ENCODE measurements around the gene CCDC170. TPM values are rescaled to one million over a fixed set of nuclear protein-coding genes. Genes with fewer than 3 reads are reported as not detected.

The CCDC170 gene
- total RNA-seq, 1 donor from 2014 or later: not detected

GRCh38 chr6:151637814-151638213, 144.0 kb downstream of the CCDC170 start:
- Histone ChIP-seq H3K36me3 (ENCODE audit: control insufficient read depth, insufficient read depth, low read length) (no peaks in the 10 kb centered on the region), H3K4me3 (ENCODE audit: low read depth, low read length) (no peak overlapping the region), H3K27me3 (ENCODE audit: control insufficient read depth, insufficient read depth, low read length) (no peaks in the 10 kb centered on the region)
- DNase-seq (ENCODE audit: low read depth): no peak
- TF ChIP-seq CTCF (IDR thresholded peaks at IDR 0.05; ENCODE audit: insufficient read depth, low read length, poor library complexity, severe bottlenecking): no peak

- Histone ChIP-seq H3K36me3 (ENCODE audit: control insufficient read depth, insufficient read depth, low read length) (no peaks in the 10 kb centered on the region), H3K27me3 (ENCODE audit: control insufficient read depth, insufficient read depth, low read length) (no peaks in the 10 kb centered on the region), H3K4me3 (ENCODE audit: low read depth, low read length) (no peak overlapping the region)
- DNase-seq (ENCODE audit: low read depth): no peak
- TF ChIP-seq CTCF (IDR thresholded peaks at IDR 0.05; ENCODE audit: insufficient read depth, low read length, poor library complexity, severe bottlenecking): no peak
Observed at GRCh38 chr6:151639750-151640149, 145.9 kb downstream of the CCDC170 start.

DNA sequence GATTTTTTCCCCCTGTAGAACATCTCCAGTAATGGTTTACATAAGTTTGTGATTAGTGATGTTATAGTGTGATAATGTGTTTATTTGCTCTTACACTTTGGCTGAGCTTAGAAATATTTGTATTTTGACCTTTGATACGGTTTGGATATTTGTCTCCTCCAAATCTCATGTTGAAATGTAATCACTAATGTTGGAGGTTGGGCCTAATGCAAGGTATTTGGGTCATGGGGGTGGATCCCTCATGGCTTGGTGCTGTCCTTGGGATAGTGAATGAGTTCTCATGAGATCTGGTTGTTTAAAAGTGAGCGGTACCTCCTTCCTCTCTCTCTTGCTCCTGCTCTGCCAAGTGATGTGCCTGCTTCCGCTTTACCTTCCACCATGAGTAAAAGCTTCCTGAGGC, 147.2 kb downstream of the CCDC170 start:
- H3K4me3 ChIP-seq (ENCODE audit: low read depth, low read length): no peak overlapping the region
- H3K36me3 ChIP-seq (ENCODE audit: control insufficient read depth, insufficient read depth, low read length): no peaks in the 10 kb centered on the region
- no peak for TF ChIP-seq CTCF (IDR thresholded peaks at IDR 0.05; ENCODE audit: insufficient read depth, low read length, poor library complexity, severe bottlenecking)
- DNase-seq (ENCODE audit: low read depth): no peak
- no peaks in the 10 kb centered on the region for H3K27me3 ChIP-seq (ENCODE audit: control insufficient read depth, insufficient read depth, low read length)

GRCh38 chr6:151647976-151648639, 154.3 kb downstream of the CCDC170 start:
- peak; percentile 23 for TF ChIP-seq CTCF (IDR thresholded peaks at IDR 0.05; ENCODE audit: insufficient read depth, low read length, poor library complexity, severe bottlenecking)
- DNase-seq (ENCODE audit: low read depth): no peak
- Histone ChIP-seq H3K4me3 (ENCODE audit: low read depth, low read length) (no peak overlapping the region), H3K27me3 (ENCODE audit: control insufficient read depth, insufficient read depth, low read length) (no peaks in the 10 kb centered on the region), H3K36me3 (ENCODE audit: control insufficient read depth, insufficient read depth, low read length) (no peaks in the 10 kb centered on the region)

DNA sequence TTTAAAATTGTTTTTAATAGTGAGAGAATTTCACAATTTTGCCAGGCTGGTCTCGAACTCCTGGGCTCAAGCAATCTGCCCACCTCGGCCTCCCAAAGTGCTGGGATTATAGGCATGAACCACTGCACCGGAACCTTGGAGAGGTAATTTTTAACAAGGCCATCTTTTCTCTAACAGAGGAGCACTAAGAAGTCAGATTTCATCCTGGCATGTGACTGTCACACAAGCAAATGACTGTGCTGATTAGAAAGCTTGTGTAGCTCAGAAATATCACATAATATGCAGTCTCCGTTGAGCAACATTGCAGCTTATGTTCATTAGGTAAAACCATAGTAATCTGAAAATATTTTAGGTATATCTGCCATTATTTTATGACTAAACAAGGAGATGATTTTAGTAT, 156.0 kb downstream of the CCDC170 start:
- TF ChIP-seq CTCF (IDR thresholded peaks at IDR 0.05; ENCODE audit: insufficient read depth, low read length, poor library complexity, severe bottlenecking): no peak
- no peak overlapping the region for H3K4me3 ChIP-seq (ENCODE audit: low read depth, low read length)
- no peaks in the 10 kb centered on the region for H3K36me3 ChIP-seq (ENCODE audit: control insufficient read depth, insufficient read depth, low read length)
- no peaks in the 10 kb centered on the region for H3K27me3 ChIP-seq (ENCODE audit: control insufficient read depth, insufficient read depth, low read length)
- no peak for DNase-seq (ENCODE audit: low read depth)

DNA sequence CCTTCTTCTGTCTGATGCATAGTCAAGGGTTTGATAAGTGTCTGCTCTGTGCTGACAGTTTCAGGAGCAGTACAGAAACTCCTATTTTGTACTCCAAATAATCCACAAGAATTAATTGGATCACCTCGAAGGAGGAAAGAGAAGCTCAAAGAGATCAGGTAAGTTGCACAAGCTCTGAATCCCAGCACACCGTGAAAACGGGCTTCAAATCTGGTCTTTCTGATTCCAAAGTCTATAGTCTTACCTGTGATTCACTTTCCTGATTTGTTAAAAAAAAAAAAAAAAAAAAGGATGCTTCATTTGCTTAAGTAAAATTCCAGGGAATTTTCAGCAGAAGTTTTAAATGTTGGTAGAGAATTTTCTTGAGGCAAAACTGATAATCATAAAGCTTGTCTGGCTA, 157.8 kb downstream of the CCDC170 start:
- TF ChIP-seq CTCF (IDR thresholded peaks at IDR 0.05; ENCODE audit: insufficient read depth, low read length, poor library complexity, severe bottlenecking): no peak
- Histone ChIP-seq H3K27me3 (ENCODE audit: control insufficient read depth, insufficient read depth, low read length) (no peaks in the 10 kb centered on the region), H3K36me3 (ENCODE audit: control insufficient read depth, insufficient read depth, low read length) (no peaks in the 10 kb centered on the region), H3K4me3 (ENCODE audit: low read depth, low read length) (no peak overlapping the region)
- no peak for DNase-seq (ENCODE audit: low read depth)
